KMS-11 (cell line): ENCODE results near the gene GOLGA6B.

Experiments
- H2AFZ ChIP-seq: fragments of 200-600 bp; sonication (generic); 2 replicates; pipeline ENCODE4 v1.6.1; 2016; ENCODE audit warnings: antibody characterized with exemption, mixed run types, low read depth
- H3K27ac ChIP-seq: fragments of 200-600 bp; sonication (generic); 2 replicates; pipeline ENCODE4 v1.6.1; 2016; ENCODE audit warnings: mild to moderate bottlenecking, mixed run types
- H3K27me3 ChIP-seq: fragments of 200-600 bp; sonication (generic); 2 replicates; pipeline ENCODE4 v1.6.1; 2017; ENCODE audit warnings: mild to moderate bottlenecking, low read depth, mixed run types, moderate library complexity; ENCODE audit not compliant: insufficient read depth
- H3K36me3 ChIP-seq: fragments of 200-600 bp; sonication (generic); 2 replicates; pipeline ENCODE4 v1.6.1; 2017; ENCODE audit warnings: mild to moderate bottlenecking, mixed run types; ENCODE audit not compliant: insufficient read depth
- H3K4me1 ChIP-seq: fragments of 200-600 bp; sonication (generic); 2 replicates; pipeline ENCODE4 v1.6.1; 2016; ENCODE audit warnings: mild to moderate bottlenecking, low read depth, mixed run types; ENCODE audit not compliant: poor library complexity, severe bottlenecking
- H3K4me2 ChIP-seq: fragments of 200-600 bp; sonication (generic); 2 replicates; pipeline ENCODE4 v1.7.0; 2016; ENCODE audit warnings: mild to moderate bottlenecking, mixed run types
- H3K4me3 ChIP-seq: fragments of 200-600 bp; sonication (generic); IDR thresholded peaks from 2 replicates; pipeline ENCODE4 v1.6.1; 2017; ENCODE audit warnings: low read depth, low read length, mixed read lengths; ENCODE audit not compliant: insufficient read depth
- H3K79me2 ChIP-seq: fragments of 200-600 bp; sonication (generic); 2 replicates; pipeline ENCODE4 v1.6.1; 2016; ENCODE audit warnings: low read depth, mixed run types; ENCODE audit not compliant: insufficient read depth
- H3K9ac ChIP-seq: fragments of 200-600 bp; sonication (generic); 2 replicates; pipeline ENCODE4 v1.6.1; 2016; ENCODE audit warnings: mild to moderate bottlenecking, mixed run types
- H4K20me1 ChIP-seq: fragments of 200-600 bp; sonication (generic); 2 replicates; pipeline ENCODE4 v1.6.1; 2016; ENCODE audit warnings: mild to moderate bottlenecking, mixed run types; ENCODE audit not compliant: insufficient read depth
- TF ChIP-seq, protein P1 (sequence below): fragments of 200-600 bp; sonication (generic); conservative IDR thresholded peaks from 2 replicates; pipeline ENCODE4 v1.6.1; 2017; ENCODE audit warnings: low read depth, mild to moderate bottlenecking, antibody characterized with exemption, low read length, moderate library complexity, mixed read lengths

Gene GOLGA6B

DNA sequence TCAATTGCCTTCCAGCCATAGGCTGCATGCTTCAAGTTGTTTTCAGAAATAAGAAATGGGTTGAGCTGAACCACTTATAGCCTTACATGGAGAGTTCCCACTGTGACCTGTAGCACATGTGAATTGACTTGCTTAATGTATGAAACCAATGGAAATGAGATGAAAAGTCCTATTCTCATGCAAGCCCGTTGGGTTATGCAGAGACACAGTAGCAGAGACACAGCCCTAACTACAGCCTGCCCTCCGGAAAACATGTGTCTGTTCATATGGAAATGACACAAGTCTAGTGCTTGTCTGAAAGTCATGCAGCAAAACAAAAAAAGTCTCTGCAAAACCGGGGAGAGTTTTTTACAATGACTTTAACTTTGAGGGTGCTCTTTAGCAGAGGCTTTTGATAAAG, 17.0 kb downstream of the GOLGA6B start:
- no peak overlapping the region for H3K27ac ChIP-seq
- peaks cover 5% of the 10 kb centered on the region for H3K4me1 ChIP-seq

DNA sequence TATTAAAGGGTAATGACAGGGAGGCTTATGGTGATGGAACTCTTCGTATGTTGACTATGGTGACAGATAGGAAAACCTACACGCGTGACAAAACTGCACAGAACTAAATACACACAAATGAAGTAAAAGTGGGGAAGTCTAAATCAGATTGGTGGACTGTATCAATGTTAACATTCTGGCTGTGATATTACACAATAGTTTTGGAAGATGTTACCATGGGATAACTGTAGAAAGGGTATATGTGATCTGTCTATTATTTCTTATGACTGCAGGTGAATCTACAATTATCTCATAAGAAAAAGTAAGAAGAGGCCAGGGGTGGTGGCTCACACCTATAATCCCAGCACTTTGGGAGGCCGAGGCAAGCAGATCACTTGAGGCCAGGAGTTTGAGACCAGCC, 22.3 kb downstream of the GOLGA6B start:
- H3K4me2 ChIP-seq = no peak overlapping the region
- no peak overlapping the region for H3K27ac ChIP-seq
- H3K4me3 ChIP-seq = no peak overlapping the region
- TF ChIP-seq, protein P1, sequence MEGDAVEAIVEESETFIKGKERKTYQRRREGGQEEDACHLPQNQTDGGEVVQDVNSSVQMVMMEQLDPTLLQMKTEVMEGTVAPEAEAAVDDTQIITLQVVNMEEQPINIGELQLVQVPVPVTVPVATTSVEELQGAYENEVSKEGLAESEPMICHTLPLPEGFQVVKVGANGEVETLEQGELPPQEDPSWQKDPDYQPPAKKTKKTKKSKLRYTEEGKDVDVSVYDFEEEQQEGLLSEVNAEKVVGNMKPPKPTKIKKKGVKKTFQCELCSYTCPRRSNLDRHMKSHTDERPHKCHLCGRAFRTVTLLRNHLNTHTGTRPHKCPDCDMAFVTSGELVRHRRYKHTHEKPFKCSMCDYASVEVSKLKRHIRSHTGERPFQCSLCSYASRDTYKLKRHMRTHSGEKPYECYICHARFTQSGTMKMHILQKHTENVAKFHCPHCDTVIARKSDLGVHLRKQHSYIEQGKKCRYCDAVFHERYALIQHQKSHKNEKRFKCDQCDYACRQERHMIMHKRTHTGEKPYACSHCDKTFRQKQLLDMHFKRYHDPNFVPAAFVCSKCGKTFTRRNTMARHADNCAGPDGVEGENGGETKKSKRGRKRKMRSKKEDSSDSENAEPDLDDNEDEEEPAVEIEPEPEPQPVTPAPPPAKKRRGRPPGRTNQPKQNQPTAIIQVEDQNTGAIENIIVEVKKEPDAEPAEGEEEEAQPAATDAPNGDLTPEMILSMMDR = no peak
- no peaks in the 10 kb centered on the region for H3K4me1 ChIP-seq
- H3K27me3 ChIP-seq = no peaks in the 10 kb centered on the region
- H3K36me3 ChIP-seq = no peaks in the 10 kb centered on the region
- no peaks in the 10 kb centered on the region for H3K79me2 ChIP-seq
- H3K9ac ChIP-seq = no peak overlapping the region
- no peak overlapping the region for H2AFZ ChIP-seq
- H4K20me1 ChIP-seq = no peaks in the 10 kb centered on the region

More for the DNA sequence above, 17.0 kb downstream of the GOLGA6B start:
- Histone ChIP-seq H3K4me2 (no peak overlapping the region; the same call in 1 of the 2 replicates), H3K27me3 (no peaks in the 10 kb centered on the region), H3K36me3 (no peaks in the 10 kb centered on the region), H3K9ac (no peak overlapping the region), H3K4me3 (no peak overlapping the region), H2AFZ (peak overlapping the region; percentile 78; the same call in 1 of the 2 replicates), H4K20me1 (no peaks in the 10 kb centered on the region), H3K79me2 (no peaks in the 10 kb centered on the region)
- TF ChIP-seq, protein P1 = no peak

DNA sequence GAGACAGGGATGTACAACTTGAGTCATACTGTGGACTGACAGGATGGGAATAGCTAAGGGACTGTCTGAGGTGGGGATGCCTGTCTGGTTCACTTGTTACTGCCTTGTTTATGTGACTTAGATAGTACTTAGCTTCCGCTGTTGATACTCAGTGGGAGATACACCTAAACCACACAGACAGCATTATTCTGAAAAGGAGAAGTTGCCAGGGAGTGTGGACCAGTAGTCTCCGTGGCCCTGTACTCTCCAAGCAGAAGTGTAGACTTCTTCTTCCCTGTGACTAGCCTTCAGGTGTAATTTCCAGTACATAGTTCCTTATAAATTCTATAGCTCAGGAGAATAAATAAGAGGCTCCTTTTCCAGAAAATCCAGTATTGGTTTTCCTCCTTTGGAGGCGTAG, 26.4 kb downstream of the GOLGA6B start:
- H3K27me3 ChIP-seq = no peaks in the 10 kb centered on the region
- H2AFZ ChIP-seq = no peak overlapping the region
- no peaks in the 10 kb centered on the region for H4K20me1 ChIP-seq
- no peaks in the 10 kb centered on the region for H3K36me3 ChIP-seq
- no peak overlapping the region for H3K9ac ChIP-seq
- H3K4me3 ChIP-seq = no peak overlapping the region
- H3K27ac ChIP-seq = no peak overlapping the region
- no peaks in the 10 kb centered on the region for H3K79me2 ChIP-seq
- TF ChIP-seq, protein P1 = no peak
- H3K4me2 ChIP-seq = no peak overlapping the region
- no peaks in the 10 kb centered on the region for H3K4me1 ChIP-seq

DNA sequence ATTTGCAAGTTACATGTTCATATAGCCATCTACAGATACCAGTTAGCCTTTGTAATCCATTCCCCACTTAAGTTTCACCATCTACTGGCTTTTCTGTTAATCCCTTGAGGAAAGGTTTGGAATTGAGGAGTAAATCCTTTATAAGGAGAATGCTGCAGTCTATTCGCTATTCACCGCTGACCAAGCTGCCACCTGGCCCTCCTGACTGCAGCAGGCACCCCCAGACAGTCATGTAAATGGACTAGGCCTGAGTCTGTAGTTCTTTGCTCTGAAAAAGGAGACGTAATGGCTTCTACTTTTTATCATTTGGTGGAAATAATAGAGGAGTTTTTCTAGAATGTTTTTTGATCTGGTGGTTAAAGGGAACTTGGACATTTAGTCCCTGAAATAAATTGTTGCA, 28.3 kb downstream of the GOLGA6B start:
- H4K20me1 ChIP-seq = no peaks in the 10 kb centered on the region
- H3K27me3 ChIP-seq = no peaks in the 10 kb centered on the region
- no peak overlapping the region for H3K27ac ChIP-seq
- H3K4me3 ChIP-seq = no peak overlapping the region
- no peaks in the 10 kb centered on the region for H3K36me3 ChIP-seq
- no peak overlapping the region for H2AFZ ChIP-seq
- H3K9ac ChIP-seq = no peak overlapping the region
- H3K79me2 ChIP-seq = no peaks in the 10 kb centered on the region
- no peak overlapping the region for H3K4me2 ChIP-seq
- TF ChIP-seq, protein P1 = no peak
- no peaks in the 10 kb centered on the region for H3K4me1 ChIP-seq
